Liver (tissue), 9 donors: Measurements from ENCODE around the gene CGNL1. TPM values are rescaled to one million over a fixed set of nuclear protein-coding genes. Genes with fewer than 3 reads are reported as not detected.

Experiments
- DNase-seq: peaks from one replicate; pipeline ENCODE4 v3.0.0-alpha.2; 2017; ENCODE audit warnings: low spot score
- H3K27ac ChIP-seq, 2 donors: one replicate each; pipeline ENCODE4 v1.7.0; 2013; ENCODE audit warnings: inconsistent platforms in 2 of 2, low read length in 2 of 2, control low read depth in 1 of 2, low read depth in 1 of 2, mild to moderate bottlenecking in 1 of 2
- H3K27me3 ChIP-seq, 4 donors: one replicate each; pipeline versions ENCODE4 v1.6.1 to v1.7.0; 2013; ENCODE audit warnings: low read length in 3 of 4, inconsistent platforms in 1 of 4, mild to moderate bottlenecking in 1 of 4, moderate library complexity in 1 of 4; ENCODE audit not compliant: control insufficient read depth in 4 of 4, insufficient read depth in 4 of 4
- H3K36me3 ChIP-seq, 4 donors: one replicate each; pipeline versions ENCODE4 v1.6.1 to v1.7.0; 2013; ENCODE audit warnings: low read length in 3 of 4, mild to moderate bottlenecking in 3 of 4, low read depth in 1 of 4, moderate library complexity in 1 of 4; ENCODE audit not compliant: control insufficient read depth in 4 of 4, insufficient read depth in 3 of 4
- H3K4me1 ChIP-seq, 4 donors: one replicate each; pipeline versions ENCODE4 v1.6.1 to v1.7.0; 2013; ENCODE audit warnings: low read length in 3 of 4, mild to moderate bottlenecking in 3 of 4, moderate library complexity in 1 of 4; ENCODE audit not compliant: control insufficient read depth in 4 of 4, insufficient read depth in 4 of 4
- H3K4me3 ChIP-seq, 3 donors: one replicate each; pipeline versions ENCODE4 v1.6.1 to v1.7.0; 2013; ENCODE audit warnings: low read length in 3 of 3, control low read depth in 1 of 3, low read depth in 1 of 3, mild to moderate bottlenecking in 1 of 3
- H3K9ac ChIP-seq, 2 donors: one replicate each; pipeline ENCODE4 v1.7.0; 2013; ENCODE audit warnings: low read length in 2 of 2, mild to moderate bottlenecking in 2 of 2, moderate library complexity in 2 of 2, control low read depth in 1 of 2, low read depth in 1 of 2
- H3K9me3 ChIP-seq, 4 donors: one replicate each; pipeline versions ENCODE4 v1.6.1 to v1.7.0; 2013; ENCODE audit warnings: low read length in 3 of 4; ENCODE audit not compliant: control insufficient read depth in 4 of 4
- CTCF ChIP-seq: fragments of 150-350 bp; IDR thresholded peaks from 2 replicates; pipeline ENCODE4 v1.5.1; 2017; ENCODE audit warnings: improper control_type of control experiment, low read depth, low read length; ENCODE audit not compliant: missing input control
- EGR1 ChIP-seq, 2 donors: IDR thresholded peaks; 2 replicates each; pipeline ENCODE4 v1.6.1; 2016 to 2018; ENCODE audit warnings: antibody characterized with exemption in 2 of 2, low read depth in 2 of 2
- FOXA2 ChIP-seq: IDR thresholded peaks from 2 replicates; pipeline ENCODE4 v1.6.1; 2016; ENCODE audit warnings: antibody characterized with exemption
- GABPA ChIP-seq, 2 donors: IDR thresholded peaks in 1 of 2; conservative IDR thresholded peaks in 1 of 2; 2 replicates each; pipeline ENCODE4 v1.6.1; 2016; ENCODE audit warnings: antibody characterized with exemption in 2 of 2, mild to moderate bottlenecking in 1 of 2, moderate library complexity in 1 of 2
- HNF4A ChIP-seq, 2 donors: conservative IDR thresholded peaks; 2 replicates each; pipeline ENCODE4 v1.6.1; 2016; ENCODE audit warnings: antibody characterized with exemption in 2 of 2, mild to moderate bottlenecking in 2 of 2
- HNF4G ChIP-seq: IDR thresholded peaks from 2 replicates; pipeline ENCODE4 v1.6.1; 2016; ENCODE audit warnings: antibody characterized with exemption
- MAX ChIP-seq: IDR thresholded peaks from 2 replicates; pipeline ENCODE4 v1.6.1; 2016; ENCODE audit warnings: antibody characterized with exemption
- NR2F2 ChIP-seq: IDR thresholded peaks from 2 replicates; pipeline ENCODE4 v1.6.1; 2016; ENCODE audit warnings: antibody characterized with exemption
- REST ChIP-seq: IDR thresholded peaks from 2 replicates; pipeline ENCODE4 v1.6.1; 2016; ENCODE audit warnings: antibody characterized with exemption, mild to moderate bottlenecking
- RXRA ChIP-seq, 2 donors: IDR thresholded peaks; 2 replicates each; pipeline ENCODE4 v1.6.1; 2017 to 2018; ENCODE audit warnings: antibody characterized with exemption in 2 of 2, mild to moderate bottlenecking in 1 of 2
- SP1 ChIP-seq: IDR thresholded peaks from 2 replicates; pipeline ENCODE4 v1.6.1; 2018; ENCODE audit warnings: antibody characterized with exemption, mild to moderate bottlenecking
- ZBTB33 ChIP-seq: IDR thresholded peaks from 2 replicates; pipeline ENCODE4 v1.6.1; 2016; ENCODE audit warnings: antibody characterized with exemption
- WGBS: extraction: QIAGEN DNeasy Blood & Tissue Kit; methylation state at CpG from one replicate; pipeline ENCODE4 v1.1.7; 2013; 5-methylcytosine and 5-hydroxymethylcytosine counted together
- polyA plus RNA-seq, 2 donors: library from polyadenylated mRNA; stranded (reverse) in 1 of 2; unstranded in 1 of 2; fragments of 200-250 nt in 1 of 2; fragments of >200 nt in 1 of 2; fragmentation: Nextera tagmentation in 1 of 2; extraction: Ambion mirVana in 1 of 2; gene quantifications; one replicate each; pipeline versions ENCODE4 v1.2.1 to v1.2.3, GENCODE V29; 2013 to 2015
- total RNA-seq, 2 donors: library from RNA; depleted of rRNA; stranded (reverse); fragments of >200 nt; gene quantifications; one replicate each; pipeline ENCODE4 v1.2.3, GENCODE V29; 2014
- donor health status: healthy.
- donor health status: healthy.
- donor health status: healthy.
- donor health status: healthy.
- donor health status: healthy.

Gene CGNL1
- total and polyA plus RNA-seq, 4 donors = 12.0 to 31.9 (median 16.1) TPM

GRCh38 chr15:57517030-57517671 lies 140.8 kb downstream of the CGNL1 start (continued):
- no peak for TF ChIP-seq SP1
- no peak for TF ChIP-seq MAX
- no peak for TF ChIP-seq REST
- no peak for TF ChIP-seq RXRA (IDR thresholded peaks at IDR 0.05)
- no peak for TF ChIP-seq FOXA2

- H3K27ac ChIP-seq = no peak overlapping the region
- 89% methylated on average over 13 of the region's 13 CpGs for WGBS
Observed at GRCh38 chr15:57518779-57519405, 142.6 kb downstream of the CGNL1 start.

More at GRCh38 chr15:57518779-57519405, 142.6 kb downstream of the CGNL1 start:
- Histone ChIP-seq H3K36me3 (peaks cover 0 to 62% (median 44%) of the 10 kb centered on the region in 4 donors), H3K9me3 (no peaks in the 10 kb centered on the region), H3K9ac (no peak overlapping the region), H3K4me3 (no peak overlapping the region), H3K27me3 (no peaks in the 10 kb centered on the region), H3K4me1 (no peaks in the 10 kb centered on the region)
- TF ChIP-seq EGR1 (IDR thresholded peaks at IDR 0.05; ENCODE audit: low read depth in 2 of 2) (no peak), GABPA (IDR thresholded peaks at IDR 0.05 in 1 of 2, conservative IDR thresholded peaks at IDR 0.05 in 1 of 2) (no peak), NR2F2 (no peak), RXRA (IDR thresholded peaks at IDR 0.05) (no peak), SP1 (no peak), CTCF (no peak), HNF4G (no peak), ZBTB33 (no peak), FOXA2 (no peak), REST (no peak), HNF4A (conservative IDR thresholded peaks at IDR 0.05) (no peak)
- no peak for DNase-seq
